ENCODE measurements around the gene RGMB.

- TF ChIP-seq EZH2 (IDR thresholded peaks at IDR 0.05; ENCODE audit: borderline replicate concordance, insufficient read depth, low read depth, low read length, poor library complexity, severe bottlenecking), result no peak
- TF ChIP-seq CTCF (IDR thresholded peaks at IDR 0.05), result no peak
Observed at GRCh38 chr5:98749046-98749445, 24.4 kb upstream of the RGMB start.

All from B cell (primary cell).